Peyer's patch (tissue), 4 donors: Measurements from ENCODE around the gene CDH23. TPM values are rescaled to one million over a fixed set of nuclear protein-coding genes. Genes with fewer than 3 reads are reported as not detected.

Experiments
- DNase-seq, 3 donors: peaks; one replicate each; pipeline ENCODE4 v3.0.0-alpha.2; 2017 to 2019
- H3K27ac ChIP-seq, 4 donors: fragments of 200-600 bp; sonication (generic); one replicate each; pipeline ENCODE4 v1.5.1; 2016 to 2019
- H3K27me3 ChIP-seq, 2 donors: fragments of 200-600 bp; sonication (generic); one replicate each; pipeline ENCODE4 v1.5.1; 2019
- H3K36me3 ChIP-seq, 3 donors: fragments of 200-600 bp; sonication (generic); one replicate each; pipeline ENCODE4 v1.5.1; 2016 to 2019
- H3K4me1 ChIP-seq, 4 donors: fragments of 200-600 bp; sonication (generic); one replicate each; pipeline ENCODE4 v1.5.1; 2016 to 2019
- H3K4me3 ChIP-seq, 4 donors: fragments of 200-600 bp; sonication (generic); 1 replicate in 3 of 4; 2 replicates in 1 of 4; pipeline ENCODE4 v1.5.1; 2016 to 2019; ENCODE audit warnings: mild to moderate bottlenecking in 1 of 4
- H3K9me3 ChIP-seq, 4 donors: fragments of 200-600 bp; sonication (generic); one replicate each; pipeline ENCODE4 v1.5.1; 2016 to 2019; ENCODE audit warnings: mild to moderate bottlenecking in 1 of 4
- POLR2A ChIP-seq, 2 donors: fragments of 450-650 bp; IDR thresholded peaks; one replicate each; pipeline ENCODE4 v1.5.1; 2017; ENCODE audit warnings: antibody characterized with exemption in 2 of 2, mild to moderate bottlenecking in 2 of 2, moderate library complexity in 2 of 2
- total RNA-seq, 4 donors: library from RNA; depleted of rRNA; stranded (reverse); fragments of >200 nt; gene quantifications; one replicate each; pipeline ENCODE4 v1.1.0, GENCODE V29; 2016
- TF ChIP-seq, protein P1 (sequence below), 6 experiments: fragments of 450-650 bp in 4 of 6; fragments of 200-600 bp in 2 of 6; sonication (generic) in 1 of 6; IDR thresholded peaks; one replicate each; pipeline ENCODE4 v1.5.1; 2017 to 2019; ENCODE audit warnings: antibody characterized with exemption in 6 of 6, mild to moderate bottlenecking in 3 of 6, moderate library complexity in 1 of 6

Gene CDH23
- total RNA-seq, 4 donors from 2014 or later = 3.2 to 9.9 (median 5.4) TPM

DNA sequence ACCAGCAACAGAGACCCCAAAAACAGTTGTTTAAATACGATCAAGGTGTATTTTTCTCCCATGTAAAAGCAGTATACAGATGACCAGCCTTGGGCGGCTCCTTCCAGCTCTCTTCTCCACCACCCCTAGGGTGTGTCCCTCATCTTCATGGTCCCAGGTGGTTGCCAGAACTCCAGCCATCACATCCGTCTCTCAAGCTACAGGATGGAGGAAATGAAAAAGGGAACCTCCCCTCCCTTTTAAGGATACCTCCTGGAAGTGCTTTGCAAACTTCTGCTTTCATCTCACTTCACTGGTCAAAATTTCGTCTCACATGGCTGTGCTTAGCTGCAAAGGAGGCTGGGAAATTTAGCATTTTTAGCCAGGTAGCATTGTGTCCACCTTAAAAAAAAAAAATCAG lies 263.6 kb downstream of the CDH23 start:
- no peak for DNase-seq
- H3K27ac ChIP-seq = peak overlapping the region in 2 of 4 donors; percentile 42 to 81

DNA sequence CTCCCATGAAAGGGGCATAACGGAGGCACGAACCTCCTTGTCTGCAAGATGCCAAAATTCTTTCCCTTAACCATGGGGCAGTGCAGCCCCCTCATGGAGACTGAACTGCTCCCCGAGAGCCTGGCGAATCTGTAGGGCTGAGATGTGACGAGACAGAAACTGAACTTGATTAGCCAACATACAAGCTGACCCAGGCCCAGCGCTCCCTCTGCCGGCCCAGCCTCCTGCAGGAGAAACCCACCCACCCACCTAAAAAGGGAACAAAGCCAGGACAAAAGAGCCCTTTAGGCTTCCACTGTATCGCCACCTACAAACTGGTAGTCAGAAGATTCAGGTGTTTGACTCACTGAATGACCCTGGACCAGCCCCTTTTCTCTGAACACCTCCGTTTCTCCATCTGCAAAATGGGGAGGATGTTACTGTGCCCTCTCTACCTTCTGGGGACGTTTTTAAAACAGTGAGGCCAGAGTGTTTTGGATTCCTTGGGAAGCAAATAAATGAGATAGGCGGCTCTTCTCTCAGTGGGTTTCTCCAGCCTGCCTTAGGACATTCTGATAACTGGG lies 264.4 kb downstream of the CDH23 start:
- no peak for TF ChIP-seq POLR2A (IDR thresholded peaks at IDR 0.05)
- TF ChIP-seq, protein P1, sequence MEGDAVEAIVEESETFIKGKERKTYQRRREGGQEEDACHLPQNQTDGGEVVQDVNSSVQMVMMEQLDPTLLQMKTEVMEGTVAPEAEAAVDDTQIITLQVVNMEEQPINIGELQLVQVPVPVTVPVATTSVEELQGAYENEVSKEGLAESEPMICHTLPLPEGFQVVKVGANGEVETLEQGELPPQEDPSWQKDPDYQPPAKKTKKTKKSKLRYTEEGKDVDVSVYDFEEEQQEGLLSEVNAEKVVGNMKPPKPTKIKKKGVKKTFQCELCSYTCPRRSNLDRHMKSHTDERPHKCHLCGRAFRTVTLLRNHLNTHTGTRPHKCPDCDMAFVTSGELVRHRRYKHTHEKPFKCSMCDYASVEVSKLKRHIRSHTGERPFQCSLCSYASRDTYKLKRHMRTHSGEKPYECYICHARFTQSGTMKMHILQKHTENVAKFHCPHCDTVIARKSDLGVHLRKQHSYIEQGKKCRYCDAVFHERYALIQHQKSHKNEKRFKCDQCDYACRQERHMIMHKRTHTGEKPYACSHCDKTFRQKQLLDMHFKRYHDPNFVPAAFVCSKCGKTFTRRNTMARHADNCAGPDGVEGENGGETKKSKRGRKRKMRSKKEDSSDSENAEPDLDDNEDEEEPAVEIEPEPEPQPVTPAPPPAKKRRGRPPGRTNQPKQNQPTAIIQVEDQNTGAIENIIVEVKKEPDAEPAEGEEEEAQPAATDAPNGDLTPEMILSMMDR (IDR thresholded peaks at IDR 0.05) = no peak
- no peak overlapping the region for H3K27ac ChIP-seq
- no peaks in the 10 kb centered on the region for H3K27me3 ChIP-seq
- H3K36me3 ChIP-seq = no peaks in the 10 kb centered on the region
- peaks cover 0 to 19% (median 4%) of the 10 kb centered on the region in 4 donors for H3K4me1 ChIP-seq
- no peak for DNase-seq
- no peak overlapping the region for H3K4me3 ChIP-seq
- H3K9me3 ChIP-seq = no peaks in the 10 kb centered on the region

More for the DNA sequence above, 263.6 kb downstream of the CDH23 start:
- Histone ChIP-seq H3K4me1 (peaks cover 0 to 19% (median 4%) of the 10 kb centered on the region in 4 donors), H3K4me3 (no peak overlapping the region), H3K36me3 (no peaks in the 10 kb centered on the region), H3K9me3 (no peaks in the 10 kb centered on the region), H3K27me3 (no peaks in the 10 kb centered on the region)
- TF ChIP-seq POLR2A (IDR thresholded peaks at IDR 0.05) = no peak
- TF ChIP-seq, protein P1 (IDR thresholded peaks at IDR 0.05) = no peak

DNA sequence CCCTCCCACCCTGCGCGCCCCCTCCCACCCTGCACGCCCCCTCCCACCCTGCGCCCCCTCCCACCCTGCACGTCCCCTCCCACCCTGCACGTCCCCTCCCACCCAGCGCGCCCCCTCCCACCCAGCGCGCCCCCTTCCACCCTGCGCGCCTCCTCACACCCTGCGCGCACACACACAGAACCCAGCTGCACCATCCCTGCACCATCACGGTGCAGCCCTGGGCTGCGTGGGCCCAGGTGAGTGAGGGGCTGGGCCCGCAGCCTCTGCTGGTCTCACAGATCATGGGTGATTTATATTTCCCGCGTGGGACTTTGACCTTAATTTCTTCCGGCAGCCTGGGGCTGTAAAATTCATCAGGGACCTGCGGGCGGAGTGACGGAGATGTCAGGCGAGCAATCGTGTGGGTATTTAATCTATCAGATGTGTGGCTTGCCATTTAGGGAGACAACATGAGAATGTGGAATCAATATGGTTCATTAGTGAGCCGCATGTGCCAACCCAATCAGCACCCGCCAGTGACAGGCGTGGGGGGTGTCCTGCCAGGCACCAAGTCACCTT lies 265.1 kb downstream of the CDH23 start:
- no peaks in the 10 kb centered on the region for H3K36me3 ChIP-seq
- no peak overlapping the region for H3K4me3 ChIP-seq
- H3K4me1 ChIP-seq = peaks cover 0 to 19% (median 4%) of the 10 kb centered on the region in 4 donors
- H3K9me3 ChIP-seq = no peaks in the 10 kb centered on the region
- H3K27ac ChIP-seq = peak overlapping the region in 2 of 4 donors; percentile 60 to 82
- no peaks in the 10 kb centered on the region for H3K27me3 ChIP-seq
- TF ChIP-seq POLR2A (IDR thresholded peaks at IDR 0.05) = peak in 1 of 2 donors; percentile 11
- TF ChIP-seq, protein P1 (IDR thresholded peaks at IDR 0.05) = no peak
- DNase-seq = peak in 2 of 3 donors; percentile 65 to 74

DNA sequence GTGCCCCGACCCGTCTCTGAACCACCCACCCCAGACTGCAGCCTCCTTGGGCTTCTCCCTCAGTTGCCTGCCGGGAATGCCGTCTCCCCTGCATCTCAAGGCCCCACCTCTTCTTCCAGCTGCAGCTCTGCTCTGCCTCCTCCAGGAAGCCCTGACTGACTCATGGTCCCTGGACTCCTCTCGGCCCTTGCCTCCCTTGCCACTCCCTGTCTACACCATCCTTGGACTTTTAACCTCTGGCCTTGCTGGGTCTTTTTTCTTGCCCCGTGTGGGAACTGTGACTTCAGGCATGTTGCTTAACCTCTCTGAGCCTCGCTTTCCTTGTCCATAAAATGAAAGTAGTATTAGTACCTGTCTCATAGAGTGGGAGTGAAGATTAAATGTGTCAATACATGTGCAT lies 266.6 kb downstream of the CDH23 start:
- Histone ChIP-seq H3K4me3 (no peak overlapping the region), H3K27me3 (no peaks in the 10 kb centered on the region), H3K36me3 (no peaks in the 10 kb centered on the region), H3K27ac (peak overlapping the region in 2 of 4 donors; percentile 60 to 61), H3K9me3 (no peaks in the 10 kb centered on the region), H3K4me1 (peaks cover 0 to 19% (median 6%) of the 10 kb centered on the region in 4 donors)
- peak in 1 of 2 donors; percentile 31 for TF ChIP-seq POLR2A (IDR thresholded peaks at IDR 0.05)
- TF ChIP-seq, protein P1 (IDR thresholded peaks at IDR 0.05) = peak in 2 of 6 experiments; percentile 13 to 36
- peak in 2 of 3 donors; percentile 68 to 78 for DNase-seq

DNA sequence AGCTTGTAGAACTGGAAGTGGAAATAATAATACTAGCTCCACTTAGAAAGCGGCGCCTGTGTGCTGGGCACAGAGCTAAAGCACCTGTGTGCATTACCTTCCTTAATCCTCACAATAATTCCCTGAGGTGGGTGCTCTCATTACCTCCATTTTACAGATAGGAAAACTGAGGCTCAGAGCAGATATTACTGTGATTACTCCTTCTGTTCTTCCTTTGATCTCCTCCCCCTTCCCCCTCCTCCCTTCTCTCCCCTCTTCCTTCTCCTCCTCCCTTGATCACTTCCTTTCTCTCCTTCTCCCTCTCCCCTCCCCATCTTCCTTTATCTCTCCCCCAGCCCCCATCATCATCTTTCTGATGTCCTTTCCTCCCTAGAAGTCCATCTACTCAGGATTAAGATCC lies 267.9 kb downstream of the CDH23 start:
- Histone ChIP-seq H3K27me3 (no peaks in the 10 kb centered on the region), H3K9me3 (no peaks in the 10 kb centered on the region), H3K4me1 (peaks cover 0 to 12% (median 6%) of the 10 kb centered on the region in 4 donors), H3K4me3 (no peak overlapping the region), H3K27ac (no peak overlapping the region), H3K36me3 (no peaks in the 10 kb centered on the region)
- TF ChIP-seq POLR2A (IDR thresholded peaks at IDR 0.05) = no peak
- TF ChIP-seq, protein P1 (IDR thresholded peaks at IDR 0.05) = no peak
- no peak for DNase-seq
